ENCODE measurements around the gene CPT1C.

Gene CPT1C

GRCh38 chr19:49727217-49728030 lies 36.5 kb downstream of the CPT1C start:
- H3K4me1 ChIP-seq = no peaks in the 10 kb centered on the region
- H3K4me3 ChIP-seq (ENCODE audit: low read depth, low read length) = no peak overlapping the region
- H2AFZ ChIP-seq = no peak overlapping the region
- no peak for TF ChIP-seq CTCF (IDR thresholded peaks at IDR 0.05)
- no peaks in the 10 kb centered on the region for H3K27me3 ChIP-seq (ENCODE audit: control insufficient read depth, insufficient read depth, low read length)
- H3K4me2 ChIP-seq (ENCODE audit: low read length) = no peak overlapping the region
- no peaks in the 10 kb centered on the region for H3K9me3 ChIP-seq (ENCODE audit: control insufficient read depth, low read length)
- H3K36me3 ChIP-seq (ENCODE audit: control insufficient read depth, insufficient read depth, low read length) = no peaks in the 10 kb centered on the region
- no peak overlapping the region for H3K9ac ChIP-seq
- H3K27ac ChIP-seq = no peak overlapping the region
- no peaks in the 10 kb centered on the region for H3K79me2 ChIP-seq

- no peaks in the 10 kb centered on the region for H3K36me3 ChIP-seq (ENCODE audit: control insufficient read depth, insufficient read depth, low read length)
- no peaks in the 10 kb centered on the region for H3K4me1 ChIP-seq
- no peak overlapping the region for H3K9ac ChIP-seq
- H3K9me3 ChIP-seq (ENCODE audit: control insufficient read depth, low read length) = no peaks in the 10 kb centered on the region
- H2AFZ ChIP-seq = no peak overlapping the region
- TF ChIP-seq CTCF (IDR thresholded peaks at IDR 0.05) = no peak
- no peak overlapping the region for H3K27ac ChIP-seq
- no peaks in the 10 kb centered on the region for H3K27me3 ChIP-seq (ENCODE audit: control insufficient read depth, insufficient read depth, low read length)
- H3K4me3 ChIP-seq (ENCODE audit: low read depth, low read length) = no peak overlapping the region
- H3K79me2 ChIP-seq = no peaks in the 10 kb centered on the region
- H3K4me2 ChIP-seq (ENCODE audit: low read length) = no peak overlapping the region
Observed at GRCh38 chr19:49730166-49730565, 39.2 kb downstream of the CPT1C start.

- no peak overlapping the region for H3K9ac ChIP-seq
- no peaks in the 10 kb centered on the region for H3K79me2 ChIP-seq
- H3K9me3 ChIP-seq (ENCODE audit: control insufficient read depth, low read length) = no peaks in the 10 kb centered on the region
- H3K36me3 ChIP-seq (ENCODE audit: control insufficient read depth, insufficient read depth, low read length) = no peaks in the 10 kb centered on the region
- no peak overlapping the region for H3K4me2 ChIP-seq (ENCODE audit: low read length)
- TF ChIP-seq CTCF (IDR thresholded peaks at IDR 0.05) = no peak
- H3K4me3 ChIP-seq (ENCODE audit: low read depth, low read length) = no peak overlapping the region
- no peak overlapping the region for H2AFZ ChIP-seq
- no peaks in the 10 kb centered on the region for H3K4me1 ChIP-seq
- H3K27me3 ChIP-seq (ENCODE audit: control insufficient read depth, insufficient read depth, low read length) = no peaks in the 10 kb centered on the region
- no peak overlapping the region for H3K27ac ChIP-seq
Observed at GRCh38 chr19:49738268-49738667, 47.4 kb downstream of the CPT1C start.

GRCh38 chr19:49739098-49739497 lies 48.2 kb downstream of the CPT1C start:
- H2AFZ ChIP-seq = no peak overlapping the region
- H3K4me1 ChIP-seq = no peaks in the 10 kb centered on the region
- no peaks in the 10 kb centered on the region for H3K9me3 ChIP-seq (ENCODE audit: control insufficient read depth, low read length)
- H3K4me2 ChIP-seq (ENCODE audit: low read length) = no peak overlapping the region
- no peaks in the 10 kb centered on the region for H3K79me2 ChIP-seq
- H3K27me3 ChIP-seq (ENCODE audit: control insufficient read depth, insufficient read depth, low read length) = no peaks in the 10 kb centered on the region
- H3K36me3 ChIP-seq (ENCODE audit: control insufficient read depth, insufficient read depth, low read length) = no peaks in the 10 kb centered on the region
- no peak overlapping the region for H3K4me3 ChIP-seq (ENCODE audit: low read depth, low read length)
- no peak overlapping the region for H3K27ac ChIP-seq
- TF ChIP-seq CTCF (IDR thresholded peaks at IDR 0.05) = no peak
- no peak overlapping the region for H3K9ac ChIP-seq

GRCh38 chr19:49739933-49740332 lies 49.0 kb downstream of the CPT1C start:
- H2AFZ ChIP-seq = no peak overlapping the region
- H3K4me2 ChIP-seq (ENCODE audit: low read length) = no peak overlapping the region
- no peaks in the 10 kb centered on the region for H3K36me3 ChIP-seq (ENCODE audit: control insufficient read depth, insufficient read depth, low read length)
- no peak for TF ChIP-seq CTCF (IDR thresholded peaks at IDR 0.05)
- no peaks in the 10 kb centered on the region for H3K4me1 ChIP-seq
- H3K79me2 ChIP-seq = no peaks in the 10 kb centered on the region
- no peak overlapping the region for H3K27ac ChIP-seq
- no peaks in the 10 kb centered on the region for H3K27me3 ChIP-seq (ENCODE audit: control insufficient read depth, insufficient read depth, low read length)
- no peaks in the 10 kb centered on the region for H3K9me3 ChIP-seq (ENCODE audit: control insufficient read depth, low read length)
- no peak overlapping the region for H3K4me3 ChIP-seq (ENCODE audit: low read depth, low read length)
- no peak overlapping the region for H3K9ac ChIP-seq

Data from parathyroid adenoma (tissue), 2 donors.